Left renal pelvis (tissue), 4 donors: ENCODE results near the gene PTGR3. TPM values are rescaled to one million over a fixed set of nuclear protein-coding genes. Genes with fewer than 3 reads are reported as not detected.

Experiments
- DNase-seq, 4 donors: peaks; one replicate each; pipeline ENCODE4 v3.0.0-alpha.2; 2013; ENCODE audit warnings: low read depth in 4 of 4, low spot score in 3 of 4
- polyA plus RNA-seq, 4 donors: library from polyadenylated mRNA; unstranded; fragments of 120-200 nt; gene quantifications; one replicate each; pipeline ENCODE4 v1.2.1, GENCODE V29; 2013; ENCODE audit not compliant: insufficient read length in 4 of 4

Gene PTGR3
- polyA plus RNA-seq, 4 donors = 25.8 to 44.6 (median 42.1) TPM

GRCh38 chr18:75238100-75238499, 29.2 kb upstream of the PTGR3 start:
- DNase-seq = no peak

GRCh38 chr18:75235896-75236295, 27.0 kb upstream of the PTGR3 start:
- no peak for DNase-seq

- DNase-seq = no peak
Measured at GRCh38 chr18:75234901-75235300, 26.0 kb upstream of the PTGR3 start.

GRCh38 chr18:75231053-75231406, 22.1 kb upstream of the PTGR3 start:
- DNase-seq = no peak

- DNase-seq = no peak
Measured at GRCh38 chr18:75230163-75231052, 21.5 kb upstream of the PTGR3 start.

- DNase-seq = no peak
Measured at GRCh38 chr18:75229437-75229836, 20.5 kb upstream of the PTGR3 start.

- no peak for DNase-seq
Measured at GRCh38 chr18:75228967-75229366, 20.0 kb upstream of the PTGR3 start.

- no peak for DNase-seq
Measured at GRCh38 chr18:75227535-75228296, 18.8 kb upstream of the PTGR3 start.

- DNase-seq = no peak
Measured at GRCh38 chr18:75226956-75227316, 18.0 kb upstream of the PTGR3 start.

- DNase-seq = no peak
Measured at GRCh38 chr18:75226286-75226955, 17.5 kb upstream of the PTGR3 start.

GRCh38 chr18:75223687-75224347, 14.9 kb upstream of the PTGR3 start:
- DNase-seq = no peak

- no peak for DNase-seq
Measured at GRCh38 chr18:75222407-75222806, 13.5 kb upstream of the PTGR3 start.

- DNase-seq = no peak
Measured at GRCh38 chr18:75221897-75222296, 13.0 kb upstream of the PTGR3 start.

GRCh38 chr18:75221397-75221796, 12.5 kb upstream of the PTGR3 start:
- DNase-seq = no peak

GRCh38 chr18:75220551-75221355, 11.8 kb upstream of the PTGR3 start:
- no peak for DNase-seq

- DNase-seq = no peak
Measured at GRCh38 chr18:75219745-75220375, 10.9 kb upstream of the PTGR3 start.

- DNase-seq = no peak
Measured at GRCh38 chr18:75218065-75218923, 9.4 kb upstream of the PTGR3 start.

GRCh38 chr18:75216911-75217689, 8.2 kb upstream of the PTGR3 start:
- DNase-seq = no peak
